GM23338 (cell line): ENCODE data around the gene EML1. TPM values are rescaled to one million over a fixed set of nuclear protein-coding genes. Genes with fewer than 3 reads are reported as not detected.

Source experiments
- ATAC-seq: fragments of 200-7000 bp; cut with Tn5 transposase; 3 replicates; pipeline ENCODE4 v1.9.1; 2020
- DNase-seq: peaks from one replicate; pipeline ENCODE4 v3.0.0-alpha.2; 2015; ENCODE audit warnings: low spot score
- H2AFZ ChIP-seq: fragments of 200-600 bp; sonication (generic); 2 replicates; pipeline ENCODE4 v1.8.0; 2016; ENCODE audit warnings: antibody characterized with exemption, mild to moderate bottlenecking, moderate library complexity
- H3F3A ChIP-seq: fragments of 200-600 bp; sonication (generic); replicated peaks from 2 replicates; pipeline ENCODE4 v1.8.0; 2017; ENCODE audit warnings: antibody characterized with exemption, mixed run types, low read depth
- H3K27ac ChIP-seq: fragments of 200-600 bp; sonication (generic); 2 replicates; pipeline ENCODE4 v1.6.1; 2016; ENCODE audit warnings: low read depth
- H3K27me3 ChIP-seq: fragments of 200-600 bp; sonication (generic); 2 replicates; pipeline ENCODE4 v1.8.0; 2016; ENCODE audit warnings: mild to moderate bottlenecking, mixed run types, moderate library complexity; ENCODE audit not compliant: insufficient read depth
- H3K36me3 ChIP-seq: fragments of 200-600 bp; sonication (generic); 2 replicates; pipeline ENCODE4 v1.8.0; 2016; ENCODE audit warnings: mild to moderate bottlenecking; ENCODE audit not compliant: insufficient read depth
- H3K4me1 ChIP-seq: fragments of 200-600 bp; sonication (generic); 2 replicates; pipeline ENCODE4 v1.8.0; 2016; ENCODE audit warnings: mild to moderate bottlenecking, moderate library complexity; ENCODE audit not compliant: insufficient read depth
- H3K4me2 ChIP-seq: fragments of 200-600 bp; sonication (generic); 2 replicates; pipeline ENCODE4 v1.7.1; 2017; ENCODE audit warnings: mixed run types
- H3K4me3 ChIP-seq: fragments of 200-600 bp; sonication (generic); 2 replicates; pipeline ENCODE4 v1.6.1; 2016; ENCODE audit warnings: mixed run types
- H3K79me2 ChIP-seq: fragments of 200-600 bp; sonication (generic); replicated peaks from 2 replicates; pipeline ENCODE4 v1.8.0; 2017; ENCODE audit warnings: mild to moderate bottlenecking; ENCODE audit not compliant: insufficient read depth
- H3K9me2 ChIP-seq: fragments of 200-600 bp; sonication (generic); 2 replicates; pipeline ENCODE4 v1.8.0; 2017; ENCODE audit not compliant: insufficient read depth
- H4K20me1 ChIP-seq: fragments of 200-600 bp; sonication (generic); replicated peaks from 2 replicates; pipeline ENCODE4 v1.8.0; 2017; ENCODE audit warnings: mild to moderate bottlenecking; ENCODE audit not compliant: insufficient read depth
- H3K27ac Mint-ChIP-seq: 2 replicates; pipeline ENCODE4 v1.8.0; 2020; ENCODE audit warnings: inconsistent platforms, mild to moderate bottlenecking, moderate library complexity, mixed read lengths
- H3K27me3 Mint-ChIP-seq: 3 replicates; pipeline ENCODE4 v1.8.0; 2022; ENCODE audit warnings: low read depth, mild to moderate bottlenecking, moderate library complexity, mixed read lengths, inconsistent platforms; ENCODE audit not compliant: insufficient read depth, poor library complexity
- H3K36me3 Mint-ChIP-seq: 3 replicates; pipeline ENCODE4 v1.8.0; 2021; ENCODE audit warnings: low read depth, mild to moderate bottlenecking, inconsistent platforms, moderate library complexity, mixed read lengths
- H3K4me1 Mint-ChIP-seq: 3 replicates; pipeline ENCODE4 v1.8.0; 2020; ENCODE audit warnings: mild to moderate bottlenecking, inconsistent platforms, mixed read lengths
- H3K4me3 Mint-ChIP-seq: 3 replicates; pipeline ENCODE4 v1.8.0; 2021; ENCODE audit warnings: moderate library complexity, mild to moderate bottlenecking, inconsistent platforms, mixed read lengths
- H3K9me3 Mint-ChIP-seq: 3 replicates; pipeline ENCODE4 v1.8.0; 2020; ENCODE audit warnings: moderate library complexity, mild to moderate bottlenecking, inconsistent platforms, mixed read lengths
- CREB1 ChIP-seq: fragments of 250-450 bp; sonication (Bioruptor Pico); IDR thresholded peaks from 2 replicates; pipeline ENCODE4 v1.5.0; 2020; ENCODE audit warnings: low read depth, mild to moderate bottlenecking, moderate library complexity
- EZH2phosphoT487 ChIP-seq: fragments of 200-600 bp; sonication (generic); IDR thresholded peaks from one replicate; pipeline ENCODE4 v1.8.1; 2018; ENCODE audit warnings: antibody characterized with exemption; ENCODE audit not compliant: unreplicated experiment
- JUNB ChIP-seq: IDR thresholded peaks from one replicate; pipeline ENCODE4 v1.6.1; 2016; ENCODE audit warnings: antibody characterized with exemption; ENCODE audit not compliant: unreplicated experiment
- NANOG ChIP-seq: IDR thresholded peaks from 2 replicates; pipeline ENCODE4 v1.6.1; 2016; ENCODE audit warnings: antibody characterized with exemption, borderline replicate concordance
- POLR2AphosphoS5 ChIP-seq: IDR thresholded peaks from 2 replicates; pipeline ENCODE4 v1.6.1; 2016; ENCODE audit warnings: antibody characterized with exemption, low read depth
- ZNF331 ChIP-seq: fragments of 250-450 bp; sonication (Bioruptor Pico); IDR thresholded peaks from 2 replicates; pipeline ENCODE4 v1.5.0; 2020; ENCODE audit warnings: low read depth, mild to moderate bottlenecking, moderate library complexity
- polyA plus RNA-seq: library from polyadenylated mRNA; unstranded; fragments of >200 nt; fragmentation: Nextera tagmentation; extraction: Ambion mirVana; gene quantifications from 2 replicates; pipeline ENCODE4 v1.2.1, GENCODE V29; 2016
- total RNA-seq: library from RNA; depleted of rRNA; stranded (reverse); fragments of >200 nt; shearing (Covaris generic); gene quantifications from 2 replicates; pipeline ENCODE4 v1.2.3, GENCODE V29; 2014
- TF ChIP-seq, protein P1 (sequence below): fragments of 250-450 bp; sonication (Bioruptor Pico); IDR thresholded peaks from 2 replicates; pipeline ENCODE4 v1.5.0; 2020; ENCODE audit warnings: mild to moderate bottlenecking, moderate library complexity
- TF ChIP-seq, protein P2 (sequence below): IDR thresholded peaks from one replicate; pipeline ENCODE4 v1.6.1; 2018; ENCODE audit warnings: antibody characterized with exemption; ENCODE audit not compliant: unreplicated experiment
- TF ChIP-seq, protein P3 (sequence below), 2 experiments: fragments of 200-600 bp in 1 of 2; sonication (generic) in 1 of 2; conservative IDR thresholded peaks; 2 replicates each; pipeline versions ENCODE4 v1.5.1 to v1.6.1; 2016 to 2017; ENCODE audit warnings: antibody characterized with exemption in 2 of 2, low read depth in 2 of 2, mild to moderate bottlenecking in 2 of 2, moderate library complexity in 1 of 2

The EML1 gene
- total and polyA plus RNA-seq, 2 experiments from 2014 or later, result 7.0 to 18.1 TPM

DNA sequence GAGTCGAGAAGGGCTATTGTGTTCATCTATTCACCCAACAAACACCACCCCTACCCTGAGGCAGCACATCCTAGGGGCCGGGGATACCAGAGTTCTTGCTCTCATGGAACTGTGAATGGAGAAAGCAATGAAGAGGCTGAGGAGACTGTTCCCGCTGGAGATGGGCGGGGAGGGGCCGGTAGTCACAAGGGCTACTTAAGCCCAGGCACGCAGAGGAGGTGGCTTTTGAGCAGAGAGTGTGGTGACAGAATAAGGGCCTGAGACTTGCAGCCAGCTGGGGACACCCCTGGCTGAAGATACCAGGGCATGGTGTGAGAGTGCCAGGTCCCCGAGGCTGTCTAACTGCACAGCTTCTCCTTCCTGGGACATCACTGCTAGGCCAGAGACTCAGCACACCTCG, 157.9 kb downstream of the EML1 start:
- ATAC-seq, result no peak
- DNase-seq, result no peak
- H3K27ac Mint-ChIP-seq, result no peak overlapping the region

More for the DNA sequence above, 157.9 kb downstream of the EML1 start:
- H3K27ac ChIP-seq, result no peak overlapping the region
- H3K27me3 Mint-ChIP-seq, result peaks cover 9% of the 10 kb centered on the region
- H3K36me3 ChIP-seq, result no peaks in the 10 kb centered on the region
- no peaks in the 10 kb centered on the region; the same call in 1 of the 3 replicates for H3K9me3 Mint-ChIP-seq
- no peaks in the 10 kb centered on the region for H4K20me1 ChIP-seq
- TF ChIP-seq NANOG (no peak), ZNF331 (no peak), JUNB (no peak), CREB1 (no peak), EZH2phosphoT487 (no peak), POLR2AphosphoS5 (no peak)
- TF ChIP-seq, protein P1, sequence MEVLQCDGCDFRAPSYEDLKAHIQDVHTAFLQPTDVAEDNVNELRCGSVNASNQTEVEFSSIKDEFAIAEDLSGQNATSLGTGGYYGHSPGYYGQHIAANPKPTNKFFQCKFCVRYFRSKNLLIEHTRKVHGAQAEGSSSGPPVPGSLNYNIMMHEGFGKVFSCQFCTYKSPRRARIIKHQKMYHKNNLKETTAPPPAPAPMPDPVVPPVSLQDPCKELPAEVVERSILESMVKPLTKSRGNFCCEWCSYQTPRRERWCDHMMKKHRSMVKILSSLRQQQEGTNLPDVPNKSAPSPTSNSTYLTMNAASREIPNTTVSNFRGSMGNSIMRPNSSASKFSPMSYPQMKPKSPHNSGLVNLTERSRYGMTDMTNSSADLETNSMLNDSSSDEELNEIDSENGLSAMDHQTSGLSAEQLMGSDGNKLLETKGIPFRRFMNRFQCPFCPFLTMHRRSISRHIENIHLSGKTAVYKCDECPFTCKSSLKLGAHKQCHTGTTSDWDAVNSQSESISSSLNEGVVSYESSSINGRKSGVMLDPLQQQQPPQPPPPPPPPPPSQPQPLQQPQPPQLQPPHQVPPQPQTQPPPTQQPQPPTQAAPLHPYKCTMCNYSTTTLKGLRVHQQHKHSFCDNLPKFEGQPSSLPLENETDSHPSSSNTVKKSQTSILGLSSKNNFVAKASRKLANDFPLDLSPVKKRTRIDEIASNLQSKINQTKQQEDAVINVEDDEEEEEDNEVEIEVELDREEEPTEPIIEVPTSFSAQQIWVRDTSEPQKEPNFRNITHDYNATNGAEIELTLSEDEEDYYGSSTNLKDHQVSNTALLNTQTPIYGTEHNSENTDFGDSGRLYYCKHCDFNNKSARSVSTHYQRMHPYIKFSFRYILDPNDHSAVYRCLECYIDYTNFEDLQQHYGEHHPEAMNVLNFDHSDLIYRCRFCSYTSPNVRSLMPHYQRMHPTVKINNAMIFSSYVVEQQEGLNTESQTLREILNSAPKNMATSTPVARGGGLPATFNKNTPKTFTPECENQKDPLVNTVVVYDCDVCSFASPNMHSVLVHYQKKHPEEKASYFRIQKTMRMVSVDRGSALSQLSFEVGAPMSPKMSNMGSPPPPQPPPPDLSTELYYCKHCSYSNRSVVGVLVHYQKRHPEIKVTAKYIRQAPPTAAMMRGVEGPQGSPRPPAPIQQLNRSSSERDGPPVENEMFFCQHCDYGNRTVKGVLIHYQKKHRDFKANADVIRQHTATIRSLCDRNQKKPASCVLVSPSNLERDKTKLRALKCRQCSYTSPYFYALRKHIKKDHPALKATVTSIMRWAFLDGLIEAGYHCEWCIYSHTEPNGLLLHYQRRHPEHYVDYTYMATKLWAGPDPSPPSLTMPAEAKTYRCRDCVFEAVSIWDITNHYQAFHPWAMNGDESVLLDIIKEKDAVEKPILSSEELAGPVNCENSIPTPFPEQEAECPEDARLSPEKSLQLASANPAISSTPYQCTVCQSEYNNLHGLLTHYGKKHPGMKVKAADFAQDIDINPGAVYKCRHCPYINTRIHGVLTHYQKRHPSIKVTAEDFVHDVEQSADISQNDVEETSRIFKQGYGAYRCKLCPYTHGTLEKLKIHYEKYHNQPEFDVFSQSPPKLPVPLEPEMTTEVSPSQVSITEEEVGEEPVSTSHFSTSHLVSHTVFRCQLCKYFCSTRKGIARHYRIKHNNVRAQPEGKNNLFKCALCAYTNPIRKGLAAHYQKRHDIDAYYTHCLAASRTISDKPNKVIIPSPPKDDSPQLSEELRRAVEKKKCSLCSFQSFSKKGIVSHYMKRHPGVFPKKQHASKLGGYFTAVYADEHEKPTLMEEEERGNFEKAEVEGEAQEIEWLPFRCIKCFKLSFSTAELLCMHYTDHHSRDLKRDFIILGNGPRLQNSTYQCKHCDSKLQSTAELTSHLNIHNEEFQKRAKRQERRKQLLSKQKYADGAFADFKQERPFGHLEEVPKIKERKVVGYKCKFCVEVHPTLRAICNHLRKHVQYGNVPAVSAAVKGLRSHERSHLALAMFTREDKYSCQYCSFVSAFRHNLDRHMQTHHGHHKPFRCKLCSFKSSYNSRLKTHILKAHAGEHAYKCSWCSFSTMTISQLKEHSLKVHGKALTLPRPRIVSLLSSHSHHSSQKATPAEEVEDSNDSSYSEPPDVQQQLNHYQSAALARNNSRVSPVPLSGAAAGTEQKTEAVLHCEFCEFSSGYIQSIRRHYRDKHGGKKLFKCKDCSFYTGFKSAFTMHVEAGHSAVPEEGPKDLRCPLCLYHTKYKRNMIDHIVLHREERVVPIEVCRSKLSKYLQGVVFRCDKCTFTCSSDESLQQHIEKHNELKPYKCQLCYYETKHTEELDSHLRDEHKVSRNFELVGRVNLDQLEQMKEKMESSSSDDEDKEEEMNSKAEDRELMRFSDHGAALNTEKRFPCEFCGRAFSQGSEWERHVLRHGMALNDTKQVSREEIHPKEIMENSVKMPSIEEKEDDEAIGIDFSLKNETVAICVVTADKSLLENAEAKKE (CRISPR knock-in tag), result no peak
- TF ChIP-seq, protein P2, sequence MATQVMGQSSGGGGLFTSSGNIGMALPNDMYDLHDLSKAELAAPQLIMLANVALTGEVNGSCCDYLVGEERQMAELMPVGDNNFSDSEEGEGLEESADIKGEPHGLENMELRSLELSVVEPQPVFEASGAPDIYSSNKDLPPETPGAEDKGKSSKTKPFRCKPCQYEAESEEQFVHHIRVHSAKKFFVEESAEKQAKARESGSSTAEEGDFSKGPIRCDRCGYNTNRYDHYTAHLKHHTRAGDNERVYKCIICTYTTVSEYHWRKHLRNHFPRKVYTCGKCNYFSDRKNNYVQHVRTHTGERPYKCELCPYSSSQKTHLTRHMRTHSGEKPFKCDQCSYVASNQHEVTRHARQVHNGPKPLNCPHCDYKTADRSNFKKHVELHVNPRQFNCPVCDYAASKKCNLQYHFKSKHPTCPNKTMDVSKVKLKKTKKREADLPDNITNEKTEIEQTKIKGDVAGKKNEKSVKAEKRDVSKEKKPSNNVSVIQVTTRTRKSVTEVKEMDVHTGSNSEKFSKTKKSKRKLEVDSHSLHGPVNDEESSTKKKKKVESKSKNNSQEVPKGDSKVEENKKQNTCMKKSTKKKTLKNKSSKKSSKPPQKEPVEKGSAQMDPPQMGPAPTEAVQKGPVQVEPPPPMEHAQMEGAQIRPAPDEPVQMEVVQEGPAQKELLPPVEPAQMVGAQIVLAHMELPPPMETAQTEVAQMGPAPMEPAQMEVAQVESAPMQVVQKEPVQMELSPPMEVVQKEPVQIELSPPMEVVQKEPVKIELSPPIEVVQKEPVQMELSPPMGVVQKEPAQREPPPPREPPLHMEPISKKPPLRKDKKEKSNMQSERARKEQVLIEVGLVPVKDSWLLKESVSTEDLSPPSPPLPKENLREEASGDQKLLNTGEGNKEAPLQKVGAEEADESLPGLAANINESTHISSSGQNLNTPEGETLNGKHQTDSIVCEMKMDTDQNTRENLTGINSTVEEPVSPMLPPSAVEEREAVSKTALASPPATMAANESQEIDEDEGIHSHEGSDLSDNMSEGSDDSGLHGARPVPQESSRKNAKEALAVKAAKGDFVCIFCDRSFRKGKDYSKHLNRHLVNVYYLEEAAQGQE, result no peak
- TF ChIP-seq, protein P3, sequence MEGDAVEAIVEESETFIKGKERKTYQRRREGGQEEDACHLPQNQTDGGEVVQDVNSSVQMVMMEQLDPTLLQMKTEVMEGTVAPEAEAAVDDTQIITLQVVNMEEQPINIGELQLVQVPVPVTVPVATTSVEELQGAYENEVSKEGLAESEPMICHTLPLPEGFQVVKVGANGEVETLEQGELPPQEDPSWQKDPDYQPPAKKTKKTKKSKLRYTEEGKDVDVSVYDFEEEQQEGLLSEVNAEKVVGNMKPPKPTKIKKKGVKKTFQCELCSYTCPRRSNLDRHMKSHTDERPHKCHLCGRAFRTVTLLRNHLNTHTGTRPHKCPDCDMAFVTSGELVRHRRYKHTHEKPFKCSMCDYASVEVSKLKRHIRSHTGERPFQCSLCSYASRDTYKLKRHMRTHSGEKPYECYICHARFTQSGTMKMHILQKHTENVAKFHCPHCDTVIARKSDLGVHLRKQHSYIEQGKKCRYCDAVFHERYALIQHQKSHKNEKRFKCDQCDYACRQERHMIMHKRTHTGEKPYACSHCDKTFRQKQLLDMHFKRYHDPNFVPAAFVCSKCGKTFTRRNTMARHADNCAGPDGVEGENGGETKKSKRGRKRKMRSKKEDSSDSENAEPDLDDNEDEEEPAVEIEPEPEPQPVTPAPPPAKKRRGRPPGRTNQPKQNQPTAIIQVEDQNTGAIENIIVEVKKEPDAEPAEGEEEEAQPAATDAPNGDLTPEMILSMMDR (conservative IDR thresholded peaks at IDR 0.05; ENCODE audit: low read depth in 2 of 2), result no peak
- H3K4me1 ChIP-seq, result peaks cover 10% of the 10 kb centered on the region; the same call in 1 of the 2 replicates
- H3K4me2 ChIP-seq, result no peak overlapping the region
- H3K4me3 ChIP-seq, result no peak overlapping the region
- no peaks in the 10 kb centered on the region; the same call in 1 of the 2 replicates for H3K27me3 ChIP-seq
- H3K4me1 Mint-ChIP-seq, result peaks cover 20% of the 10 kb centered on the region; the same call in 2 of the 3 replicates
- no peaks in the 10 kb centered on the region; the same call in none of the 3 replicates for H3K36me3 Mint-ChIP-seq
- no peaks in the 10 kb centered on the region for H3K9me2 ChIP-seq
- no peak overlapping the region for H3K4me3 Mint-ChIP-seq
- H3K79me2 ChIP-seq, result no peaks in the 10 kb centered on the region
- no peaks in the 10 kb centered on the region for H3F3A ChIP-seq
- no peak overlapping the region for H2AFZ ChIP-seq
